Esophagus (tissue), 2 donors: Measurements from ENCODE around the gene B3GNT4. TPM values are rescaled to one million over a fixed set of nuclear protein-coding genes. Genes with fewer than 3 reads are reported as not detected.

ENCODE experiments used
- H3K27ac ChIP-seq, 2 donors: one replicate each; pipeline ENCODE4 v1.5.1; 2013; ENCODE audit warnings: low read depth in 2 of 2, mild to moderate bottlenecking in 2 of 2, inconsistent platforms in 1 of 2, low read length in 1 of 2, moderate library complexity in 1 of 2
- H3K27me3 ChIP-seq, 2 donors: one replicate each; pipeline ENCODE4 v1.6.1; 2013; ENCODE audit warnings: low read length in 2 of 2, control low read depth in 1 of 2, mild to moderate bottlenecking in 1 of 2; ENCODE audit not compliant: insufficient read depth in 2 of 2, control insufficient read depth in 1 of 2
- H3K36me3 ChIP-seq, 2 donors: one replicate each; pipeline ENCODE4 v1.6.1; 2013; ENCODE audit warnings: low read length in 1 of 2; ENCODE audit not compliant: control insufficient read depth in 2 of 2, insufficient read depth in 2 of 2
- H3K4me1 ChIP-seq, 2 donors: one replicate each; pipeline ENCODE4 v1.6.1; 2013; ENCODE audit warnings: low read length in 1 of 2; ENCODE audit not compliant: control insufficient read depth in 2 of 2, insufficient read depth in 2 of 2
- H3K4me3 ChIP-seq, 2 donors: one replicate each; pipeline ENCODE4 v1.5.1; 2013; ENCODE audit warnings: low read length in 2 of 2, mild to moderate bottlenecking in 2 of 2, low read depth in 1 of 2, moderate library complexity in 1 of 2
- H3K9me3 ChIP-seq, 2 donors: one replicate each; pipeline ENCODE4 v1.6.1; 2013; ENCODE audit warnings: mild to moderate bottlenecking in 2 of 2, low read depth in 1 of 2, low read length in 1 of 2, moderate library complexity in 1 of 2; ENCODE audit not compliant: control insufficient read depth in 2 of 2, insufficient read depth in 1 of 2
- WGBS, 2 donors: extraction: QIAGEN DNeasy Blood & Tissue Kit; methylation state at CpG; one replicate each; pipeline ENCODE4 v1.1.7; 2013; 5-methylcytosine and 5-hydroxymethylcytosine counted together
- polyA plus RNA-seq, 2 donors: library from polyadenylated mRNA; stranded (reverse); fragments of 200-250 nt; gene quantifications; one replicate each; pipeline ENCODE4 v1.2.3, GENCODE V29; 2013
- donor health status: healthy with polysubstance abuse.
- donor health status: Bipolar disorder and iron deficiency.

B3GNT4 gene
- polyA plus RNA-seq, 2 donors = 0.62 to 1.4 TPM

DNA sequence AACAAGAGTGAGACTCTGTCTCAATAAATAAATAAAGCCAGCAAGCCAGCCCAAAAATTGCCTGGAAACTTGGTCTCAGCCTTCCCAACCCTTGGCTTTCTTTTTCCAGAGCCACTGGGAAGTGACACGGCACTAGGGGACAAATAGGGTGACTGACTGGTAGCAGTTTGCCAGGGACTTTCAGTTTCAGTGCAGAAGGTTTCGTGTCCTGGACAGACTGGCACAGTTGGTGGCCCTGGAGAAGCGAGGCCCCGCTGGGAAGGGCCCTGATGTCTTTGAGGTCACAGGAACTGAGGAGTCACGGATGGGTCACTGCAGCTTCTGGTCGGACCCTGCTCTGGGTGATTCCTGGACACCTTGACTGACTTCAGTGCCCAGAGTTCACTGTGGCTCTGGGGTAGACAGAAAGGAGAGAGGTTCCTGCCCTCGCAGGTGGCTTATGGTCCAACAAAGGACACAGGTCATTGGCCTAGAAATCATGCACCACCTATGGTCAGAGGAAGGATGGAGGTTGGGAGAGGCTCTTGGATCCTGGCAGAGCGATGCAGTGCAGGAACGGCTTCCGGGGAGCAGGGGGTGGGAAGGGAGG lies 17.9 kb upstream of the B3GNT4 start:
- H3K9me3 ChIP-seq = no peaks in the 10 kb centered on the region
- peaks cover 0 to 5% of the 10 kb centered on the region in 2 donors for H3K4me1 ChIP-seq
- no peak overlapping the region for H3K4me3 ChIP-seq
- H3K27me3 ChIP-seq = no peaks in the 10 kb centered on the region
- H3K36me3 ChIP-seq = no peaks in the 10 kb centered on the region
- no peak overlapping the region for H3K27ac ChIP-seq
- 85 to 87% methylated on average over 9 to 10 of the region's 10 CpGs for WGBS, 2 donors

- WGBS, 2 donors = 69 to 77% methylated on average over 12 of the region's 12 CpGs
- Histone ChIP-seq H3K36me3 (no peaks in the 10 kb centered on the region), H3K9me3 (no peaks in the 10 kb centered on the region), H3K27me3 (no peaks in the 10 kb centered on the region), H3K4me3 (no peak overlapping the region), H3K4me1 (peaks cover 0 to 5% of the 10 kb centered on the region in 2 donors), H3K27ac (no peak overlapping the region)
Observed at GRCh38 chr12:122187466-122187865, 16.0 kb upstream of the B3GNT4 start.

GRCh38 chr12:122189626-122190475 lies 13.7 kb upstream of the B3GNT4 start:
- H3K36me3 ChIP-seq = no peaks in the 10 kb centered on the region
- no peaks in the 10 kb centered on the region for H3K4me1 ChIP-seq
- 85% methylated on average over 34 of the region's 34 CpGs for WGBS, 2 donors
- no peak overlapping the region for H3K4me3 ChIP-seq
- H3K27ac ChIP-seq = no peak overlapping the region
- no peaks in the 10 kb centered on the region for H3K9me3 ChIP-seq
- no peaks in the 10 kb centered on the region for H3K27me3 ChIP-seq

GRCh38 chr12:122190842-122191668 lies 12.5 kb upstream of the B3GNT4 start:
- H3K36me3 ChIP-seq = no peaks in the 10 kb centered on the region
- H3K4me3 ChIP-seq = no peak overlapping the region
- H3K27me3 ChIP-seq = no peaks in the 10 kb centered on the region
- no peak overlapping the region for H3K27ac ChIP-seq
- H3K9me3 ChIP-seq = peaks cover 2 to 3% of the 10 kb centered on the region in 2 donors
- H3K4me1 ChIP-seq = no peaks in the 10 kb centered on the region
- 64 to 67% methylated on average over 18 of the region's 18 CpGs for WGBS, 2 donors

GRCh38 chr12:122192441-122192840 lies 11.1 kb upstream of the B3GNT4 start:
- 86 to 88% methylated on average over 11 of the region's 11 CpGs for WGBS, 2 donors
- Histone ChIP-seq H3K4me1 (no peaks in the 10 kb centered on the region), H3K4me3 (no peak overlapping the region), H3K9me3 (peaks cover 2 to 3% of the 10 kb centered on the region in 2 donors), H3K36me3 (no peaks in the 10 kb centered on the region), H3K27ac (no peak overlapping the region), H3K27me3 (no peaks in the 10 kb centered on the region)

- H3K27ac ChIP-seq = no peak overlapping the region
- WGBS, 2 donors = 74 to 78% methylated on average over 1 of the region's 1 CpG
- H3K9me3 ChIP-seq = peaks cover 2 to 3% of the 10 kb centered on the region in 2 donors
- no peaks in the 10 kb centered on the region for H3K4me1 ChIP-seq
- H3K27me3 ChIP-seq = no peaks in the 10 kb centered on the region
- no peaks in the 10 kb centered on the region for H3K36me3 ChIP-seq
- no peak overlapping the region for H3K4me3 ChIP-seq
Observed at GRCh38 chr12:122194804-122195203, 8.7 kb upstream of the B3GNT4 start.

GRCh38 chr12:122195405-122195804 lies 8.1 kb upstream of the B3GNT4 start:
- no peak overlapping the region for H3K27ac ChIP-seq

GRCh38 chr12:122197612-122197966 lies 5.9 kb upstream of the B3GNT4 start:
- Histone ChIP-seq H3K9me3 (peaks cover 2 to 3% of the 10 kb centered on the region in 2 donors), H3K4me1 (no peaks in the 10 kb centered on the region), H3K4me3 (no peak overlapping the region), H3K27ac (no peak overlapping the region), H3K36me3 (no peaks in the 10 kb centered on the region), H3K27me3 (no peaks in the 10 kb centered on the region)
- 57 to 67% methylated on average over 1 of the region's 1 CpG for WGBS, 2 donors

More at GRCh38 chr12:122195405-122195804, 8.1 kb upstream of the B3GNT4 start:
- no peaks in the 10 kb centered on the region for H3K4me1 ChIP-seq
- peaks cover 2 to 3% of the 10 kb centered on the region in 2 donors for H3K9me3 ChIP-seq
- H3K27me3 ChIP-seq = no peaks in the 10 kb centered on the region
- H3K4me3 ChIP-seq = no peak overlapping the region
- 89 to 95% methylated on average over 4 of the region's 4 CpGs for WGBS, 2 donors
- H3K36me3 ChIP-seq = no peaks in the 10 kb centered on the region

- Histone ChIP-seq H3K27me3 (no peaks in the 10 kb centered on the region), H3K36me3 (no peaks in the 10 kb centered on the region), H3K4me3 (no peak overlapping the region), H3K27ac (no peak overlapping the region), H3K9me3 (peaks cover 2 to 3% of the 10 kb centered on the region in 2 donors), H3K4me1 (peaks cover 0 to 6% of the 10 kb centered on the region in 2 donors)
- 87 to 89% methylated on average over 29 of the region's 29 CpGs for WGBS, 2 donors
Observed at GRCh38 chr12:122199484-122200355, 3.8 kb upstream of the B3GNT4 start.
